Immature natural killer cell (primary cell): ENCODE measurements around the gene NTHL1. TPM values are rescaled to one million over a fixed set of nuclear protein-coding genes. Genes with fewer than 3 reads are reported as not detected.
A peak's percentile ranks its signal among the peaks of the same experiment; 100 is the strongest.

Experiments
- DNase-seq, 3 donors: peaks; one replicate each; pipeline ENCODE4 v3.0.0; 2022; ENCODE audit warnings: mixed read lengths in 1 of 3
- H3K27ac Mint-ChIP-seq, 6 donors: one replicate each; pipeline ENCODE4 v1.8.0; 2020; ENCODE audit warnings: mixed read lengths in 6 of 6, mild to moderate bottlenecking in 5 of 6, inconsistent platforms in 4 of 6, moderate library complexity in 3 of 6
- H3K27me3 Mint-ChIP-seq, 3 donors: one replicate each; pipeline ENCODE4 v1.8.0; 2020 to 2021; ENCODE audit warnings: low read depth in 3 of 3, mild to moderate bottlenecking in 3 of 3, mixed read lengths in 3 of 3, moderate library complexity in 3 of 3, inconsistent platforms in 1 of 3
- H3K36me3 Mint-ChIP-seq, 3 donors: one replicate each; pipeline ENCODE4 v1.8.0; 2020; ENCODE audit warnings: mixed read lengths in 3 of 3, inconsistent platforms in 2 of 3, mild to moderate bottlenecking in 2 of 3
- H3K4me1 Mint-ChIP-seq, 2 donors: one replicate each; pipeline ENCODE4 v1.8.0; 2020; ENCODE audit warnings: inconsistent platforms in 2 of 2, mild to moderate bottlenecking in 2 of 2, mixed read lengths in 2 of 2, moderate library complexity in 1 of 2
- H3K4me3 Mint-ChIP-seq, 5 donors: one replicate each; pipeline ENCODE4 v1.8.0; 2020; ENCODE audit warnings: mild to moderate bottlenecking in 5 of 5, mixed read lengths in 5 of 5, inconsistent platforms in 3 of 5, moderate library complexity in 3 of 5
- H3K9me3 Mint-ChIP-seq, 6 donors: one replicate each; pipeline ENCODE4 v1.8.0; 2020; ENCODE audit warnings: mild to moderate bottlenecking in 6 of 6, mixed read lengths in 6 of 6, inconsistent platforms in 4 of 6, moderate library complexity in 3 of 6
- polyA plus RNA-seq, 3 donors: library from polyadenylated mRNA; unstranded; fragments of 300-500 nt; fragmentation: Illumina TruSeq; gene quantifications; one replicate each; pipeline ENCODE4 v1.2.3, GENCODE V29; 2021

Gene NTHL1
- polyA plus RNA-seq, 3 donors from 2014 or later: 26.4 to 31.6 (median 29.7) TPM

DNA sequence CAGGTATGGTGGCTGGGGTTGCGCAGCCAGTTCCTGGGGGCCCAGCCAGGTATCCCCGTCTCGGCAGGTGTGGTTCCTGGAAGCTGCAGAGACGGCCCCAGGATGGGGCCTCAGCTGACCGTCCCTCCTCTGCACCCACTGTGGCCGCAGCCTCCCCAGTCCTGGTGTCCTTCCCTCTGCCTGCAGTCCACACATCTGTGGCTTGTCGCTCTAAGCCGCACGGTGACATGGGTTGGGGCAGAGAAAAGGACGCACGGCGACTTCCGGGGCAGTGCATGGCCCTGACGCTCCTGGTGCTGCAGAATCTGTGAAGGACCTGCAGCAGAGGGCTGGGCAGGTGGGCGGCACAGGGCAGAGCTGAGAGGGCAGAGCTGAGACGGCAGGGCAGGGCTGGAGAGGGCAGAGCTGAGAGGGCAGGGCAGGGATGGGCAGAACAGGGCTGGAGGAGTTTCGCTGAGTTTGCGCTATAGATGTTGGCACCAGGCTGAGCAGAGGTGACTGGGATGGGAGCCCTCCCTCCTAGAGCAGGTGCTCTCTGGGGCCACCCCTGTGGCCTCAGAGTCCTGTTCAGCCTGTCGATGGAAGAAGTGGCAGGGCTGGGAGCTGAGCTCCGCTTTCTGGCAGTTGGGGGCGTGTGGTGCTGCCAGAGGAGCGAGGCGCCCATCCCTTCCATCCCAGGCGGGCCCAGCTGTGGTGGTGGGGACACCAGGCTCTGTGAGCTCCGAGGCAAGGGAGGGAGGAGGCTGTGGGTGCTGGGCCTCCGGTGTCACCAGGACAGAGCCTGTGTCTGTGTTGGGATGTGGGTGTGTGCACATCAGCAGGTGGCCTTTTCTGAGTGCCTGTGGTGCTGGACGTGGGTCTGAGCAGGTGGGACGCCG, 23.2 kb upstream of the NTHL1 start:
- Mint-ChIP-seq H3K27ac (no peak overlapping the region), H3K9me3 (no peaks in the 10 kb centered on the region), H3K4me3 (no peak overlapping the region), H3K27me3 (peaks cover 0 to 2% (median 0%) of the 10 kb centered on the region in 3 donors), H3K4me1 (peaks cover 4 to 5% of the 10 kb centered on the region in 2 donors), H3K36me3 (peaks cover 4 to 18% (median 4%) of the 10 kb centered on the region in 3 donors)
- no peak for DNase-seq

DNA sequence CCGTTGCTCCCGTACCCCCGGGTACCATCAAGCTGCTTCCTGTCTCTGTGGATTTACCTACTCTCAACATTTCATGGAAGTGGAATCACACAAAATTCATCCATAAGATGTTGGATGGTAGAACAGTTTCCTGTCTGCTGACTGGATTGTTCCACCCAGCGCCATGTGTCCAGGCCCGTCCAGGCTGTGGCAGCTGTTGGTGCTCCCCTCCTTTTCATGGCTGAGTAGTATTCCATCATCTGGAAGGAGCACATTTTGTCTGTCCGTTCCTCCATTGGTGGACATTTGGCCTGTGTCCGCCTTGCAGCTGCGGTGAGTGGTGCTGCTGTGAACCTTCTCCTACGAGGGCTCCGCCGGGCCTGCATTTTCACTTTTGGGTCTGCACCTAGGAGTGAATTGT, 18.5 kb upstream of the NTHL1 start:
- Mint-ChIP-seq H3K9me3 (no peaks in the 10 kb centered on the region), H3K4me3 (no peak overlapping the region)

DNA sequence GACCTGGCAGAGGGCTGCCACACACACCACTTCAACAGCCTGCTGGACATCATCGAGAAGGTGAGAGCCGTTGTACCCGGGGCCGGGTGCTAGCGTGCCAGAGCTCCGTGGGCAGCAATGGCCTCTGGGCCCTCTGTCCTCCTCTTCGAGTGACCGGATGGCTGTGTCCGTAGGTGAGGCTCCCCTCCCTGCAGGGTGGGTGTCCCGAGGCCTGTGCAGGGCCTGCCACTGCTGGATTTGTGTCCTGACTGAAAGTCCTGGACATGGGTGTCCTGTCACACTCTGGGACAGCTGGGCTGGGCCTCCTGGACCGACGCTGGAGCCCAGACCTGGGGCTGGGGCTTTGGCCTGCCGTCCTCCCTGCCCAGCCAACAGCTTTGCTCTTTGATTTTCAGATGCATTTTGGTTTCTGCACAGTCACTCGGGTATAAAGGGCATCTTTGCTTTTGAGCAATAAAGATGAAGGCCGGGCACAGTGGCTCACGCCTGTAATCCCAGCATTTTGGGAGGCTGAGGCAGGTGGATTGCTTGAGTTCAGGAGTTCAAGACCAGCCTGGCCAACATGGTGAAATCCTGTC, 16.8 kb upstream of the NTHL1 start:
- peaks cover 4 to 10% (median 4%) of the 10 kb centered on the region in 3 donors for H3K36me3 Mint-ChIP-seq

More for the DNA sequence above, 18.5 kb upstream of the NTHL1 start:
- no peak for DNase-seq
- Mint-ChIP-seq H3K27ac (peak overlapping the region in 2 of 6 donors; percentile 27 to 46), H3K27me3 (peaks cover 2 to 8% (median 7%) of the 10 kb centered on the region in 3 donors), H3K4me1 (peaks cover 12% of the 10 kb centered on the region in 2 donors), H3K36me3 (peaks cover 4 to 14% (median 4%) of the 10 kb centered on the region in 3 donors)

DNA sequence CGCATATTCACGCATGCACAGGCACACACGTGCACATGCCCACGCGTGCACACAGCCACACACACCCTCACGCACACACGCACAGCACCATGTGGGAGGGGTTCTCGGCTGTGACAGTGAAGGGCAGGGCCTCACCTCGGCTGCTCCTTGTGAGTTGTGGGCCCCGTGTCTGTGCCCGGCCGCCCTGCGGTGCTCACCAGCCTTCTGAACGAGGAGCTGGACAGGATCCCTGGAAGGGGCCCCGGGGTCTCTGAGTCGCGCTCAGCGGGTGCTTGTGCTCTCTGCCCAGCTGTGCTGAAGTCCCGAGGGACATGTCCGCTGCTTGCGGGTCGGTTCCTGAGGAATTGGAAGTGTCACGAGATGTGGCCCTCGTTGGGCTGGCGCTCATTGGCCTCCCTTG, 16.2 kb upstream of the NTHL1 start:
- H3K27ac Mint-ChIP-seq: no peak overlapping the region
- DNase-seq: no peak
- H3K4me1 Mint-ChIP-seq: peaks cover 12% of the 10 kb centered on the region in 2 donors
- no peak overlapping the region for H3K4me3 Mint-ChIP-seq
- H3K36me3 Mint-ChIP-seq: peaks cover 4 to 10% (median 4%) of the 10 kb centered on the region in 3 donors
- peaks cover 2 to 8% (median 7%) of the 10 kb centered on the region in 3 donors for H3K27me3 Mint-ChIP-seq
- no peaks in the 10 kb centered on the region for H3K9me3 Mint-ChIP-seq

More for the DNA sequence above, 16.8 kb upstream of the NTHL1 start:
- H3K27ac Mint-ChIP-seq: no peak overlapping the region
- no peak overlapping the region for H3K4me3 Mint-ChIP-seq
- H3K27me3 Mint-ChIP-seq: peaks cover 2 to 8% (median 7%) of the 10 kb centered on the region in 3 donors
- peaks cover 12% of the 10 kb centered on the region in 2 donors for H3K4me1 Mint-ChIP-seq
- H3K9me3 Mint-ChIP-seq: no peaks in the 10 kb centered on the region
- no peak for DNase-seq

DNA sequence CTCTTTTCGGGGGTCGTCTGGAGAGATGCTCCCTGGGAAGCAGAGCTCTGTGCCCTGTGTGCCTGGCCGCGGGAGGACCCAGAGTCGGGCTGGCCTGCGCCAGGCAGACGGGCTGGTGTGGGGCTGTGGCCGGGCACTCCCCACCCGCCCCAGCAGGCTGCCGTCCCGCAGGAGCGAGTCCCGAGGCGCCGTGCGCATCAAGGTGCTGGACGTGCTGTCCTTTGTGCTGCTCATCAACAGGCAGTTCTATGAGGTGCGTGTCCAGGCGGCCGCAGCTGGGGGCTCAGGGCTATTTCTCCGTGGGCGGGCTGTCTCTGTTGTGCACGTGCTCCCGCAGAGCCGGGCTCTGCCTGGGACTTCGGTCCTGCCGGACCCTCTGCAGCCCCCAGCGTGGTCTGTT, 15.2 kb upstream of the NTHL1 start:
- Mint-ChIP-seq H3K36me3 (peaks cover 0 to 9% (median 4%) of the 10 kb centered on the region in 3 donors), H3K4me3 (no peak overlapping the region), H3K9me3 (no peaks in the 10 kb centered on the region), H3K27ac (no peak overlapping the region), H3K4me1 (peaks cover 12 to 16% of the 10 kb centered on the region in 2 donors), H3K27me3 (peaks cover 2 to 8% (median 7%) of the 10 kb centered on the region in 3 donors)
- DNase-seq: no peak

DNA sequence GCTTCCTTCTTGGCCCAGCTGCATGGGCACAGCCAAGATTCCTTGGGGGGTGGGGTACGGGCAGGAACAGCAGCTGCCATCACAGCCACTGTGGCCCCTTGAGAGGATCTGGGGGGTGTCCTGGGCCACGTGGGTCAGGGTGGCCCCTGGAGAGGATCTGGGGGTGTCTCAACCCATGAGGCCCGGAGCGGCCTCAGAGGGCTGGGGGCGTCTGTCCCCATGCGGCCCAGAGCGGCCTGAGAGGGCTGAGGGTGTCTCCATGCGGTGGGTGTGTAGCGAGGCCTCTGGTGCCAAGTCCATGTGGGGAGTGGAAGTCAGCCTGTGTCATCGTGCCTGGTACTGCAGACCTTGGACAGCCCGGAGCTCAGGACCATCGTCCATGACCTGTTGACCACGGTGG, 13.9 kb upstream of the NTHL1 start:
- Mint-ChIP-seq H3K36me3 (peaks cover 0 to 4% (median 2%) of the 10 kb centered on the region in 3 donors), H3K4me1 (peaks cover 12 to 16% of the 10 kb centered on the region in 2 donors), H3K27ac (no peak overlapping the region), H3K9me3 (no peaks in the 10 kb centered on the region), H3K27me3 (peaks cover 0 to 8% (median 7%) of the 10 kb centered on the region in 3 donors), H3K4me3 (no peak overlapping the region)
- DNase-seq: no peak

DNA sequence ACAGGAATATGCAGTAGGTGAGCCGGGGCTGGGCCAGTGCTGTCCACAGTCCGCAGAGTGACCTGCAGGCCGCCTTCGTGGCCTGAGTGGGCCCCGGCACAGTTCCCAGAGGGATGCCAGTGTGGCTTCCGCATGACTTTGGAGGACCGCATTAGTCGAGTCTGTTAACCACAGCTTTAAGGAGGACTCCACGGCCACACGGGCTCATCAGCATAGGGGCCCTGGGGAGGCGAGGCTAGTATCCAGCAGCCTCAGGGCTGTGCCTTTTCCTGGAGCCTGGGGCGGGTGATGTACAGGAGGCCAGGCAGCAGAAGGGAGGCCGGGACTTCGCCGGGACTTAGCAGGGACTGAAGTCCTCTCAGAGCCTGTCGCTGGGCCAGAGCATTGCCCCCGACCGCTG, 13.4 kb upstream of the NTHL1 start:
- H3K27me3 Mint-ChIP-seq: peaks cover 0 to 8% (median 7%) of the 10 kb centered on the region in 3 donors
- no peak overlapping the region for H3K4me3 Mint-ChIP-seq
- H3K36me3 Mint-ChIP-seq: peaks cover 0 to 2% (median 1%) of the 10 kb centered on the region in 3 donors
- DNase-seq: no peak
- H3K4me1 Mint-ChIP-seq: peaks cover 10 to 13% of the 10 kb centered on the region in 2 donors
- H3K9me3 Mint-ChIP-seq: no peaks in the 10 kb centered on the region
- H3K27ac Mint-ChIP-seq: no peak overlapping the region

DNA sequence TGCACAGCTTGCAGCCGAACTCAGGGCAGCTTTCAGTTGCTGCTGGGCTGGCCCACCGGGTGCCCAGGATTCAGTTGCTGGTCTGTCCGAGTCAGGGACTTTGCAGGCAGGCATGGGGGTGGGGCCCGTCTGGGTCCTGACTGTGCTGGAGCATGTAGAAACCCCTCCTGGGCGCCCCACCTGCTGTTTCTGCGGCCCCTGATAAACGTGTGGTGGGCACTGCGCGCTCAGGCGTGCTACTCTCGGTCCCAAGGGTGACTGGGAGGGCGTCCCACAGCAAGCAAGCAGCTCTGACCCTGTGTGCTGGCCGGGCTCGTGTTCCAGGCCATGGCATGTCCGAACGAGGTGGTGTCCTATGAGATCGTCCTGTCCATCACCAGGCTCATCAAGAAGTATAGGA, 12.7 kb upstream of the NTHL1 start:
- Mint-ChIP-seq H3K9me3 (no peaks in the 10 kb centered on the region), H3K27me3 (peaks cover 0 to 8% (median 6%) of the 10 kb centered on the region in 3 donors), H3K4me3 (no peak overlapping the region), H3K36me3 (peaks cover 0 to 2% (median 0%) of the 10 kb centered on the region in 3 donors), H3K4me1 (peaks cover 3 to 6% of the 10 kb centered on the region in 2 donors), H3K27ac (no peak overlapping the region)
- no peak for DNase-seq

DNA sequence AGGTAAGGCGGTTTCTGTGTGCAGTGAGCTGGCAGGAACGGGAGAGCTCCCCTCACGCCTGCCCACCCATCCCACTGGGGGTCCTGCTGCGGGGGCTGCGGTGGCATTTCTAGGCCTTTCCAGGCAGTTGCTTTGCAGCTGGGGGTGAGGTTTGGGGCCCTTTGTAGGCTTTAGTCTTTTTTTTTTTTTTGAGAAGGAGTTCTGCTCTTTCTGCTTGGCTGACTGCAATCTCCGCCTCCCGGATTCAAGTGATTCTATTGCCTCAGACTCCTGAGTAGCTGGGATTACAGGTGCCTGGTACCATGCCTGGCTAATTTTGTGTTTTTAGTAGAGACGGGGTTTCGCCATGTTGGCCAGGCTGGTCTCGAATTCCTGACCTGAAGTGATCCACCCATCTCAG, 11.2 kb upstream of the NTHL1 start:
- Mint-ChIP-seq H3K9me3 (no peaks in the 10 kb centered on the region), H3K27me3 (peaks cover 0 to 3% (median 2%) of the 10 kb centered on the region in 3 donors), H3K27ac (no peak overlapping the region), H3K36me3 (peaks cover 0 to 2% (median 0%) of the 10 kb centered on the region in 3 donors), H3K4me1 (peaks cover 0 to 4% of the 10 kb centered on the region in 2 donors), H3K4me3 (no peak overlapping the region)
- DNase-seq: no peak

DNA sequence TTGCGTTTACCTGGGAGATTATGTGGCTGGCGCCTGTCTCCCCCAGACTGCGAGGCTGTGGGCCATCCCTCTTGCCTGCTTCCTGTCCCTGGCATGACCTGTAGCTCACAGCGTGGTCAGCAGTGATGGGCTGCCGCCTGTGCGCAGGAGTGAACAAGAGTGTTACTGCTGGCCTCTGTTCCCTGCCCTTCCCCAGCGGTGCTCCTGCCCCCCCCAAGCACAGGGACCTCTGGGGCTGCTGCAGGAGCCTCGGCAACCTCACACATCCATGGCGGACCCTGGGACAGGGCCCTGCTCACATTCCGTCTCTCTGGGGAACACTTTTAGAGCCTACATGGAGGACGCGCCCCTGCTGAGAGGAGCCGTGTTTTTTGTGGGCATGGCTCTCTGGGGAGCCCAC, 10.8 kb upstream of the NTHL1 start:
- Mint-ChIP-seq H3K4me3 (no peak overlapping the region), H3K9me3 (no peaks in the 10 kb centered on the region), H3K27ac (peak overlapping the region in 2 of 6 donors; percentile 41 to 62), H3K27me3 (peaks cover 0 to 2% (median 0%) of the 10 kb centered on the region in 3 donors), H3K36me3 (peaks cover 0 to 6% (median 0%) of the 10 kb centered on the region in 3 donors), H3K4me1 (peaks cover 0 to 4% of the 10 kb centered on the region in 2 donors)
- DNase-seq: no peak

DNA sequence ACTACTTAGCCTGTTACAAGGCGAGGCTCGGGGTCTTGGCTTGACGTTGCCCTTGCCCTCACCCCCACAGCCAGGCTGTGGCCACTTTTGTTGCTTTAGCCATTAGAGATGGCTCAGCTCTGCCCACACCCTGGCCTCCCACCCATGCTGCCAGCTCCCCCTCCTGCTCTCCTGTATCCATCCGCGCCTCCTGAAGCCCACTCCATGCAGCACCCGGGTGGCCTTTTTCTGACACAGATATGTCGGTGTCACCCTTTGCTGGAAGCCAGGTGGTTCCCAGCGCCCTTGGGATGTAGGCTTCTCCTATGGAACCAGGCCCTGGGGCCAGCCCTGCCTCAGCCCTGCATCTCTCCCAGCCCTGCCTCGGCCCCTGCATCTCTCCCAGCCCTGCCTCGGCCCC, 9.8 kb upstream of the NTHL1 start:
- DNase-seq: no peak
- Mint-ChIP-seq H3K27ac (no peak overlapping the region), H3K36me3 (peaks cover 0 to 6% (median 0%) of the 10 kb centered on the region in 3 donors), H3K4me3 (no peak overlapping the region), H3K4me1 (peaks cover 0 to 4% of the 10 kb centered on the region in 2 donors), H3K27me3 (peaks cover 0 to 3% (median 0%) of the 10 kb centered on the region in 3 donors), H3K9me3 (no peaks in the 10 kb centered on the region)

DNA sequence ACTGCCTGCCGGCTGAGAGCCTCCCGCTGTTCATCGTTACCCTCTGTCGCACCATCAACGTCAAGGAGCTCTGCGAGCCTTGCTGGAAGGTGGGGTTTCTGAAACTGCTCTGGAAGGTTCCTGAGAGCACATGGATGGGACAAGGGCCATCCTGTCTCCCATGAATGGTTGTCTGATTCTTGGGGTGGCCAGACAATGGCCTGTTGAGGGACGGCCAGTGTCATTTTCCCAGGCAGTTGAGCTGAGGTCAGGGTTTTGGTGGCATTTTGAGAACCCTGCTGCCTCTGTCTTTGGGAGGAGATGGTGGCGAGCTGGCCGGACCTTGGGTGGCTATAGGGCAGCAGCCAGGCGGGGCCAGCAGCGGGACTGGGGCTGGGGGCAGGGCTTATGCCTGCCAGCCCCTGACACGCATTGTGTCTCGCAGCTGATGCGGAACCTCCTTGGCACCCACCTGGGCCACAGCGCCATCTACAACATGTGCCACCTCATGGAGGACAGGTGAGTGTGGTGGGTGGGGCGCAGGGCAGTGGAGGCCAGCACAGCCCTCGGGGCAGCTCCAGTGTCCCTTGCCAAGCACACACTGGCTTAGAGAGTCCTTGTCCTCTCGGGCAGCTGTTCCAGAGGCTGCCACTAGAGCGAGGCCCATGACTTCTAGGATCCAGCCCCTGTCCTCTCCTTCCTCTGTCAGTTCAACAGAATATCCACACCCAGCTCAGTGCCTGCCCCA, 9.2 kb upstream of the NTHL1 start:
- Mint-ChIP-seq H3K36me3 (peaks cover 0 to 6% (median 0%) of the 10 kb centered on the region in 3 donors), H3K27ac (no peak overlapping the region), H3K4me3 (no peak overlapping the region), H3K27me3 (peaks cover 0 to 3% (median 0%) of the 10 kb centered on the region in 3 donors), H3K9me3 (no peaks in the 10 kb centered on the region), H3K4me1 (peaks cover 0 to 4% of the 10 kb centered on the region in 2 donors)
- DNase-seq: no peak

DNA sequence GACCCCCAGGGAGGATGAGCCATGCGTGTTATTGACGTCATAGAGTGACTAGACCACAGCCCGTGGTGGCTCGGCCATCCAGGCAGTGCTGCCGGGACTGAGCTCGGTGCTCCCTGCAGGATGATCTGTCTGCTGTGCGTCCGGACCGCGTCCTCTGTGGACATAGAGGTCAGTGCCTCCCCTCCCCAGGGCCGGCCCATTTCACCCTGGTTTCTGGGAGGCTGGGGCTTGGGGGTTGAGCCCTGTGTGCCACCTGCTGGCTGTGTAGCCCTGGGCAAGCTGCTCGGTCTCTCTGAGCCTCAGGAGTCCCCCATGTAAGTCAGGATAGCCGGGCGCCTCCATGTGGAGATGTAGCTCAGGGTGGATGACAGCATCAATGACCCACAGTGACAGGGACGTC, 8.4 kb upstream of the NTHL1 start:
- peaks cover 0 to 11% (median 0%) of the 10 kb centered on the region in 3 donors for H3K36me3 Mint-ChIP-seq
- DNase-seq: no peak
- H3K9me3 Mint-ChIP-seq: no peaks in the 10 kb centered on the region
- H3K4me3 Mint-ChIP-seq: no peak overlapping the region
- H3K27ac Mint-ChIP-seq: peak overlapping the region in 1 of 6 donors; percentile 56
- peaks cover 2 to 4% of the 10 kb centered on the region in 2 donors for H3K4me1 Mint-ChIP-seq
- H3K27me3 Mint-ChIP-seq: peaks cover 0 to 3% (median 0%) of the 10 kb centered on the region in 3 donors
